NB4 (cell line): Measurements from ENCODE around the gene UGT1A4.

Experiments used
- DNase-seq: peaks from one replicate; pipeline ENCODE4 v3.0.0; 2010; ENCODE audit warnings: low read depth
- H3K4me3 ChIP-seq: one replicate; pipeline ENCODE4 v1.5.1; 2011; ENCODE audit warnings: mild to moderate bottlenecking, low read depth, low read length, moderate library complexity
- MAX ChIP-seq: IDR thresholded peaks from 2 replicates; pipeline ENCODE4 v1.6.1; 2011; ENCODE audit warnings: low read depth, low read length
- MYC ChIP-seq: IDR thresholded peaks from 2 replicates; pipeline ENCODE4 v1.6.1; 2011; ENCODE audit warnings: low read depth, low read length
- POLR2A ChIP-seq: IDR thresholded peaks from 2 replicates; pipeline ENCODE4 v1.6.1; 2011; ENCODE audit warnings: mild to moderate bottlenecking; ENCODE audit not compliant: insufficient read length; ENCODE audit errors: extremely low read depth
- TF ChIP-seq, protein P1 (sequence below): IDR thresholded peaks from one replicate; pipeline ENCODE4 v1.5.1; 2012; ENCODE audit warnings: low read depth, low read length

UGT1A4 gene

DNA sequence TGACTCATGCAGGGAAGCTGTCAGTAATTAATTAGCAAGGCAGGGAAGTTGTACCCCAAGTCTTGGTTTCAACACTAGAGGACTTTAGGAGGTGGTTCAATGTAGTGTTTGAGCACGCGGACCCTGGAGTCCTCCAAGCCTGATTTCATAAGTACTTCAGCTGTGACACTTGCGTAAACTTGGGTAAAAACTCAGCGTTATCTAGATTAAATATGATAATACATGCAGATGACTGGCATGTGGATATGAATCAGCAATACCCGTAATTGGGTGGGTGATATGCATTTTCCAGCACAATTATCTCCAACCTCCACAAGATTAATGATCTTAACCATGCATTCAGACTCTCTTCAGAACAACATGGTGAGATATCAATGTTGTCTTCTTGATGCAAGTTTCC is 31.6 kb upstream of the UGT1A4 start:
- peak; percentile 44 for DNase-seq
- no peak for TF ChIP-seq MYC
- TF ChIP-seq, protein P1, sequence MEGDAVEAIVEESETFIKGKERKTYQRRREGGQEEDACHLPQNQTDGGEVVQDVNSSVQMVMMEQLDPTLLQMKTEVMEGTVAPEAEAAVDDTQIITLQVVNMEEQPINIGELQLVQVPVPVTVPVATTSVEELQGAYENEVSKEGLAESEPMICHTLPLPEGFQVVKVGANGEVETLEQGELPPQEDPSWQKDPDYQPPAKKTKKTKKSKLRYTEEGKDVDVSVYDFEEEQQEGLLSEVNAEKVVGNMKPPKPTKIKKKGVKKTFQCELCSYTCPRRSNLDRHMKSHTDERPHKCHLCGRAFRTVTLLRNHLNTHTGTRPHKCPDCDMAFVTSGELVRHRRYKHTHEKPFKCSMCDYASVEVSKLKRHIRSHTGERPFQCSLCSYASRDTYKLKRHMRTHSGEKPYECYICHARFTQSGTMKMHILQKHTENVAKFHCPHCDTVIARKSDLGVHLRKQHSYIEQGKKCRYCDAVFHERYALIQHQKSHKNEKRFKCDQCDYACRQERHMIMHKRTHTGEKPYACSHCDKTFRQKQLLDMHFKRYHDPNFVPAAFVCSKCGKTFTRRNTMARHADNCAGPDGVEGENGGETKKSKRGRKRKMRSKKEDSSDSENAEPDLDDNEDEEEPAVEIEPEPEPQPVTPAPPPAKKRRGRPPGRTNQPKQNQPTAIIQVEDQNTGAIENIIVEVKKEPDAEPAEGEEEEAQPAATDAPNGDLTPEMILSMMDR = no peak
- H3K4me3 ChIP-seq = no peak overlapping the region

- H3K4me3 ChIP-seq = no peak overlapping the region
- no peak for DNase-seq
- TF ChIP-seq, protein P1 = no peak
- no peak for TF ChIP-seq MYC
- no peak for TF ChIP-seq POLR2A
- TF ChIP-seq MAX = no peak
Measured at GRCh38 chr2:233688341-233688740, 30.2 kb upstream of the UGT1A4 start.

GRCh38 chr2:233689031-233689430 is 29.5 kb upstream of the UGT1A4 start:
- no peak overlapping the region for H3K4me3 ChIP-seq
- DNase-seq = no peak
- TF ChIP-seq MAX (no peak), MYC (no peak), POLR2A (no peak)
- TF ChIP-seq, protein P1 = no peak

DNA sequence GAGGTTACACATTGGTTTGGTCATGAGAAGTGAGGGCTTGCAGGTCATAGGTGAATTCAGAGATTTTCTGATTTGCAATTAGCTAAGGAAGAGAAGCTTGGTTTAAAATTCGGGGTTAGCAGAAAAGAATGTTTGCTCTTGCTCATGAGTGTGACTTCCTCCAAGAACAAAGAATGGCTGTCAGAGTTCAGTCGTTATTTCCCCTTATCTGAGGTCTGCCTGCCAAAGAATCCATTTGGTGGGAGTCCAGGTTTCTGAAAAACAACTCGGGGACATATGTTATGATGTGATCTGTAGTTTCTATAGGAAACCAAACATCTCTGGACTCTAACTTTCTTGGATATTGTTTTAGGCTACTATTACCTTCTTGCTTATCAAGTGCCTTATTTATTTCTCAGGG is 29.0 kb upstream of the UGT1A4 start:
- DNase-seq = no peak
- TF ChIP-seq POLR2A (no peak), MAX (no peak), MYC (no peak)
- TF ChIP-seq, protein P1 = no peak
- H3K4me3 ChIP-seq = no peak overlapping the region

- TF ChIP-seq MAX (no peak), POLR2A (no peak), MYC (no peak)
- TF ChIP-seq, protein P1 = no peak
- H3K4me3 ChIP-seq = no peak overlapping the region
- no peak for DNase-seq
Measured at GRCh38 chr2:233690444-233690843, 28.1 kb upstream of the UGT1A4 start.
